Ramos (cell line): ENCODE measurements around the gene USP17L27.
"Not testable (repeated sequence)": the region's sequence is repeated elsewhere in the genome, so short reads cannot be mapped to it uniquely, and the experiment has no call there.

Experiments
- in situ Hi-C: fragments of 300-500 bp; cut with MboI; formaldehyde crosslinking; loops from one replicate; pipeline ENCODE4 v1.14.3; 2022; ENCODE audit warnings: low sequenced_read_pairs; ENCODE audit not compliant: unreplicated experiment

The USP17L27 gene, protein sequence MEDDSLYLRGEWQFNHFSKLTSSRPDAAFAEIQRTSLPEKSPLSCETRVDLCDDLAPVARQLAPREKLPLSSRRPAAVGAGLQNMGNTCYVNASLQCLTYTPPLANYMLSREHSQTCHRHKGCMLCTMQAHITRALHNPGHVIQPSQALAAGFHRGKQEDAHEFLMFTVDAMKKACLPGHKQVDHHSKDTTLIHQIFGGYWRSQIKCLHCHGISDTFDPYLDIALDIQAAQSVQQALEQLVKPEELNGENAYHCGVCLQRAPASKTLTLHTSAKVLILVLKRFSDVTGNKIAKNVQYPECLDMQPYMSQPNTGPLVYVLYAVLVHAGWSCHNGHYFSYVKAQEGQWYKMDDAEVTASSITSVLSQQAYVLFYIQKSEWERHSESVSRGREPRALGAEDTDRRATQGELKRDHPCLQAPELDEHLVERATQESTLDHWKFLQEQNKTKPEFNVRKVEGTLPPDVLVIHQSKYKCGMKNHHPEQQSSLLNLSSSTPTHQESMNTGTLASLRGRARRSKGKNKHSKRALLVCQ

DNA sequence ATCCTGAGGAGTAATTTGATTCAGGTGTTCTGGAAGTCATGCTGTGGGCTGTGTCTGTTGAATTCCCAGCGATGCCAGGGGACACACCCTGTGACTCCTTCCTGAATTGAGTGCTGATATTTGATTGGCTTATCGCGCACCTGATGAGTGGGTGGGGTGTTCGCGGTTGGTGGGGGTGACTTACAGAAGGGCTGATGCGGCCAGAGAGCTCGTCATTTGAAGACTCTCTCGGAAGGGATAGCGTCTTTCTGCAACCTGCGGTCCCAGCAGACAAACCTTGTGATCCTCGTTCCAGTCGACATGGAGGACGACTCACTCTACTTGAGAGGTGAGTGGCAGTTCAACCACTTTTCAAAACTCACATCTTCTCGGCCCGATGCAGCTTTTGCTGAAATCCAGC, at the start of gene USP17L27:
Gene USP17L27, plus strand, starts transcription at position 301 of the 400 bp plus-strand sequence. Its CDS starts 0 bp downstream, at position 301.
- in situ Hi-C loops = not testable (repeated sequence)

GRCh38 chr4:9324191-9324590, 19.8 kb upstream of the USP17L27 start:
- in situ Hi-C loops = not testable (repeated sequence)

- in situ Hi-C loops = not testable (repeated sequence)
These were observed 19.1 kb upstream of the USP17L27 start, which contains the start of gene USP17L24 for GRCh38 chr4:9324865-9325264. Gene USP17L24, plus strand, starts transcription at chr4:9325165. Its CDS starts 0 bp downstream, at chr4:9325165.

GRCh38 chr4:9329611-9330010, 14.3 kb upstream of the USP17L27 start, which contains the start of gene USP17L25:
Gene USP17L25, plus strand, starts transcription at chr4:9329911. Its CDS starts 0 bp downstream, at chr4:9329911.
- in situ Hi-C loops = not testable (repeated sequence)

DNA sequence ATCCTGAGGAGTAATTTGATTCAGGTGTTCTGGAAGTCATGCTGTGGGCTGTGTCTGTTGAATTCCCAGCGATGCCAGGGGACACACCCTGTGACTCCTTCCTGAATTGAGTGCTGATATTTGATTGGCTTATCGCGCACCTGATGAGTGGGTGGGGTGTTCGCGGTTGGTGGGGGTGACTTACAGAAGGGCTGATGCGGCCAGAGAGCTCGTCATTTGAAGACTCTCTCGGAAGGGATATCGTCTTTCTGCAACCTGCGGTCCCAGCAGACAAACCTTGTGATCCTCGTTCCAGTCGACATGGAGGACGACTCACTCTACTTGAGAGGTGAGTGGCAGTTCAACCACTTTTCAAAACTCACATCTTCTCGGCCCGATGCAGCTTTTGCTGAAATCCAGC, 9.6 kb upstream of the USP17L27 start, which contains the start of gene USP17L26:
Gene USP17L26, plus strand, starts transcription at position 301 of the 400 bp plus-strand sequence. Its CDS starts 0 bp downstream, at position 301.
- in situ Hi-C loops = not testable (repeated sequence)

DNA sequence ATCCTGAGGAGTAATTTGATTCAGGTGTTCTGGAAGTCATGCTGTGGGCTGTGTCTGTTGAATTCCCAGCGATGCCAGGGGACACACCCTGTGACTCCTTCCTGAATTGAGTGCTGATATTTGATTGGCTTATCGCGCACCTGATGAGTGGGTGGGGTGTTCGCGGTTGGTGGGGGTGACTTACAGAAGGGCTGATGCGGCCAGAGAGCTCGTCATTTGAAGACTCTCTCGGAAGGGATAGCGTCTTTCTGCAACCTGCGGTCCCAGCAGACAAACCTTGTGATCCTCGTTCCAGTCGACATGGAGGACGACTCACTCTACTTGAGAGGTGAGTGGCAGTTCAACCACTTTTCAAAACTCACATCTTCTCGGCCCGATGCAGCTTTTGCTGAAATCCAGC, 4.8 kb upstream of the USP17L27 start, which contains the start of gene USP17L5:
Gene USP17L5, plus strand, starts transcription at position 301 of the 400 bp plus-strand sequence. Its CDS starts 0 bp downstream, at position 301.
- in situ Hi-C loops = not testable (repeated sequence)

DNA sequence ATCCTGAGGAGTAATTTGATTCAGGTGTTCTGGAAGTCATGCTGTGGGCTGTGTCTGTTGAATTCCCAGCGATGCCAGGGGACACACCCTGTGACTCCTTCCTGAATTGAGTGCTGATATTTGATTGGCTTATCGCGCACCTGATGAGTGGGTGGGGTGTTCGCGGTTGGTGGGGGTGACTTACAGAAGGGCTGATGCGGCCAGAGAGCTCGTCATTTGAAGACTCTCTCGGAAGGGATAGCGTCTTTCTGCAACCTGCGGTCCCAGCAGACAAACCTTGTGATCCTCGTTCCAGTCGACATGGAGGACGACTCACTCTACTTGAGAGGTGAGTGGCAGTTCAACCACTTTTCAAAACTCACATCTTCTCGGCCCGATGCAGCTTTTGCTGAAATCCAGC, 4.6 kb downstream of the USP17L27 start, which contains the start of gene USP17L28:
Gene USP17L28, plus strand, starts transcription at position 301 of the 400 bp plus-strand sequence. Its CDS starts 0 bp downstream, at position 301.
- in situ Hi-C loops = not testable (repeated sequence)

- in situ Hi-C loops = not testable (repeated sequence)
These were observed 6.9 kb downstream of the USP17L27 start for GRCh38 chr4:9350866-9351265.

DNA sequence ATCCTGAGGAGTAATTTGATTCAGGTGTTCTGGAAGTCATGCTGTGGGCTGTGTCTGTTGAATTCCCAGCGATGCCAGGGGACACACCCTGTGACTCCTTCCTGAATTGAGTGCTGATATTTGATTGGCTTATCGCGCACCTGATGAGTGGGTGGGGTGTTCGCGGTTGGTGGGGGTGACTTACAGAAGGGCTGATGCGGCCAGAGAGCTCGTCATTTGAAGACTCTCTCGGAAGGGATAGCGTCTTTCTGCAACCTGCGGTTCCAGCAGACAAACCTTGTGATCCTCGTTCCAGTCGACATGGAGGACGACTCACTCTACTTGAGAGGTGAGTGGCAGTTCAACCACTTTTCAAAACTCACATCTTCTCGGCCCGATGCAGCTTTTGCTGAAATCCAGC, 9.4 kb downstream of the USP17L27 start, which contains the start of gene USP17L29:
Gene USP17L29, plus strand, starts transcription at position 301 of the 400 bp plus-strand sequence. Its CDS starts 0 bp downstream, at position 301.
- in situ Hi-C loops = not testable (repeated sequence)

DNA sequence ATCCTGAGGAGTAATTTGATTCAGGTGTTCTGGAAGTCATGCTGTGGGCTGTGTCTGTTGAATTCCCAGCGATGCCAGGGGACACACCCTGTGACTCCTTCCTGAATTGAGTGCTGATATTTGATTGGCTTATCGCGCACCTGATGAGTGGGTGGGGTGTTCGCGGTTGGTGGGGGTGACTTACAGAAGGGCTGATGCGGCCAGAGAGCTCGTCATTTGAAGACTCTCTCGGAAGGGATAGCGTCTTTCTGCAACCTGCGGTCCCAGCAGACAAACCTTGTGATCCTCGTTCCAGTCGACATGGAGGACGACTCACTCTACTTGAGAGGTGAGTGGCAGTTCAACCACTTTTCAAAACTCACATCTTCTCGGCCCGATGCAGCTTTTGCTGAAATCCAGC, 18.9 kb downstream of the USP17L27 start, which contains the start of gene USP17L30:
Gene USP17L30, plus strand, starts transcription at position 301 of the 400 bp plus-strand sequence. Its CDS starts 0 bp downstream, at position 301.
- in situ Hi-C loops = not testable (repeated sequence)

GRCh38 chr4:9379881-9380280, 35.9 kb downstream of the USP17L27 start:
- in situ Hi-C loops = not testable (repeated sequence)

DNA sequence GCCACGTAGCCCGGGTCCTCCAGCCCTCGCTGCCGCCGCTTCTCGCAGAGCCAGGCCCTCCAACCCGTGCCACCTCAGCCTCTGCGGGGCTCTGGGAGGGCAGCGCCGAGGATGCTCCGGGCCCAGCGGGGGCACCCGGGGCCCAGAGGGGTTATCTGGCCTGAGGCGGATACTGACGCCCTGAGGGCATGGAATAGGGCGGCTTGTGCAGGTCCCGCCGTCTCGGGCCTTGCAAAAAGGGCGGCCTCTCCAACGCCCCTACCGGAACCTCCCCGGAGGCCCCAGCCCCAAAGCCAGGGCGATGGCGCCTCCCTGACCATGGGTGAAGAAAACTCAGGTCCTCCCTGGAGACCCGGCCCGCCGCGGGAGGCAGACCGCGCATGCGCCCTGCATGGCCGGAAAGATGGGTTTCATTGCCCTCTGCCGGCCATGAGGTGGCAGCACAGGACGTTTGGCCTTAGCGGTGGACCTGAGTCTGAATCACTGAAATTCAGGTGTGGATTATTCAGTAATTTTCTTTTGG, 37.1 kb downstream of the USP17L27 start:
- in situ Hi-C loops = not testable (repeated sequence)

DNA sequence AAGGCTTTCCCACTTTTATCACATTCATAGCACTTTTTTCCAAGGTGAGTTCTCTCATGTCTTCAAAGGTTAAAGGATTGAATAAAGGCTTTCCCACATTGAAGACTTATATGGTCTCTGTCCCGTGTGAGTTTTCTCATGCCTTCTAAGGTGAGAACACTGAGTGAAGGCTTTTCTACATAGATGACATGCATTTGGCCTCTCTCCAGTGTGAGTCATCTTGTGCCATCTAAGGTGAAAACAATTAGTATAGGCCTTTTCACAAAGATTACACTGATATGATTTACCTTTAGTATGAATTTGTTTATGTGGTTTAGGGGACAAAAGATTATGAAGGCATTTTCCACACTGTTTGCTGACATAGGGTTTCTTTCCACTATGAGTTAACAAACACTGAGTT, 40.2 kb downstream of the USP17L27 start:
- in situ Hi-C loops = no loop called here

GRCh38 chr4:9389001-9389400, 45.1 kb downstream of the USP17L27 start:
- in situ Hi-C loops = not testable (repeated sequence)
